ENCODE results near the gene NIPA2.
"Not testable (repeated sequence)": the region's sequence is repeated elsewhere in the genome, so short reads cannot be mapped to it uniquely, and the experiment has no call there.

NIPA2 gene

DNA sequence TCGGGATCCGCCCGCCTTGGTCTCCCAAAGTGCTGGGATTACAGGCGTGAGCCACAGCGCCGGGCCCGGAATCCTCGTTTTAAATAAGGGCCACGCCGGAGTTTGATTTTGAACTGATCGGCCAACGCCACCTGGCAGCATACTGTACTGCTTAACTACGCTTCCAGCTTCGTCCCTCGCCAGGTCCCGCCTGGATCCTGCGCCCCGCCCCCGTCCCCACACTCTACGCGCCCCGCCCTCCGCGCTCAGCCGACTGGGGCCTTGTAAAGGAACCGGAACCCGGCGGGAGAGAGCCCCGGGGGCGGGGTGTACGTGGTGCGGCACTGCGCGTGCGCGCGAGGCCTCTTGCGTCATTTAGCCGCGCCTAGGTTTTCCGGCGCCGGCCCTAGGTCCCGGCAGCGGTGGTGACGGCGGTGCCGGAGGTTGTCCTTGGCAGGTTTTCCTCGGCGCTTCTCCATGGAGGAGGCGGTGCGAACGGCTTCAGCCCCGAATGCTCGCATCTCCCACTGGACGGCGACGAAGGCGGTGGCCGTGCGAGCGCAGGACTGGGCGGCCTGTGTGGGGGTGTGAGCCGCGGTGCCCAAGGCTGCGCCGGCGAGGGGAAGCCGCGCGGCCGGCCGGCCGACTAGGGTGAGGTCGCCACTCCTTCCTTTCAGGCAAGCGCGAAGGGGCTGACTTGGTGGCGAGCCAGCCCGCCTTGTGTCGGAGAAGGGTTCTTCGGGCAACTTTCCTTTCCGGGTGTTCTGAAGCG is at the start of gene NIPA2:
NIPA2 (plus strand) TSS at position 375 of the 751 bp plus-strand sequence. CDS start 13,066 bp downstream, outside the sequence.
- peak; percentile 95 to 98 (median 97) for DNase-seq

DNA sequence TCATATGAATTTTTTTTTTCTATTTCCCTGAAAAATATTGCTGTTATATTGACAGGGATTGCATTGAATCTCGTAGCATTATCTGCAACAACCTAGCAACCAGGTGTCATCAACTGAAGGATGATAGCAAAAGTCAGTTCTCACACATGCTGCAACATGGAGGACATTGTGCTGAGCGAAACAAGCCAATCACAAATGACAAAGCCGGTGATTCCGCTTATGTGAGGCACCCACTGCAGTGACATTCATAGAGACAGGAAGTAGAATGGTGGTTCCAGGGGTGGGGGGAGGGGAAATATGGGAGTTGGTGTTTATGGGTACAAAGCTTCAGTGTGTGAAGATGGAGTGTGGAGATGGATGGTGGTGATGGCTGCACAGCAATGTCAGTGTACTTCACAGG is 44.4 kb upstream of the NIPA2 start:
- DNase-seq, result no peak

DNA sequence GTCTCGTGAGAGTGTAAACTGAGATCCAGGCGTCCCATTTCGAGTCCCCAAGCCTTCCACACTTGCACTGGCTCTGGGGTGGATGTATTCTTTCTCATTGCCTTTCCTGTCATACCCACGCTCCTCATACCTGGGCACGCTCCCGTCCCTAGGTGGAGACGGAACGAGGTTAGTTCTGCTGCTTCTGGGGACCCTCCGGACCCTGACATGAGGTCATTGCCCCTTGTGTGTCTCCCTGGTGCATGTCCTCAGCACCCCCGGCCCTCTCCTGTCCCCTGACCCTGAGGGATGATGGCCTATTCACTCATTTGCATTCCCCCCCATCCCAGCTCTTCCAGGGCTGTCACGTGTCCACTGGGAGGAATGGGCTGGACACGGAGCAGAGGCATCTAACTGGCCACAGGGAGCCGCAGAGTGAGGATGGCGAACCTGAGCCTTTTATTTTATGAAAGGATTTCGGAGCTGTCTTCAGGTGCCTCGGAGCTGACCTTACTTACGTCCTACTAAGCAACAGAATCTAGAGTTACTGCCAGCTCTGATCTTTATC is 43.8 kb upstream of the NIPA2 start:
- DNase-seq, result no peak

DNA sequence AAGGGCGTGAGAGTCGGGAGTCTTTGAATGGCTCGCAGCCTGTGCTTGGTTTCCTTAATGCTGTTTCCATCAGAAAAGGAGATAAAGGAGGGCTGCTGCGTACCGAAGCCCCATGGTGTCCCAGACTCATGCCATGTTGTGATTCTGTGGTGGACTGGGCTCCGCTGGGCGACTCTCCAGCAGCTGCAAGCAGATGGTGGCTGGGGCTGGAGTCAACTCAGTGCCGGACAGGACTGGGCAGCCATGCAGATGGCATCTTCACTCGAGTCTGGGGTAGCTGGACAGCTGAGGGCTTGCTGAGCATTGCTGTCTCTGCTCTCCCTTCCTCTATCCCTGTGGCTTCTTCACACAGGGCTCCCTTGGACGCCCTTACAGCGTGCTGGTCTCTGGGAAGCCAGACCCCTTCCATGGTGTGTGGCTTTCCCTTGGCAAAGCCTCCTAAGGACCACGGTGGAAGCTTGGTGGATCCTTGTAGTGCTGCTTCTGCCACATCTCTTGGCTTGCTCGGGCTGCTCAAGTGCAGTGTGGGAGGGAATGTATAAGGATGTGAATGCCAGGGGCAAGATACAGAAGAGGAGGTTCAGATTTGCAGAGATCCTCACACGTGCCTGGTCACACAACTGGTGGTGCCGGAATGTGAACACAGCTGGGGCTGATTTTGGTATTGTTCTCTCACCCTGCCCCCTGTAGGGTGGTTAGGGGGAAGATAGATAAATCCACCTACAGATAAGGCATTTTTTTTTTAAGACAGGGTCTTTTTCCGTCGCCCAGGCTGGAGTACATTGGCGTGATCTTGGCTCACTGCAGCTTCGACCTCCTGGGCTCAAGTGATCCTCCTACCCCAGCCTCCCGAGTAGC is 43.0 kb upstream of the NIPA2 start:
- no peak for DNase-seq

DNA sequence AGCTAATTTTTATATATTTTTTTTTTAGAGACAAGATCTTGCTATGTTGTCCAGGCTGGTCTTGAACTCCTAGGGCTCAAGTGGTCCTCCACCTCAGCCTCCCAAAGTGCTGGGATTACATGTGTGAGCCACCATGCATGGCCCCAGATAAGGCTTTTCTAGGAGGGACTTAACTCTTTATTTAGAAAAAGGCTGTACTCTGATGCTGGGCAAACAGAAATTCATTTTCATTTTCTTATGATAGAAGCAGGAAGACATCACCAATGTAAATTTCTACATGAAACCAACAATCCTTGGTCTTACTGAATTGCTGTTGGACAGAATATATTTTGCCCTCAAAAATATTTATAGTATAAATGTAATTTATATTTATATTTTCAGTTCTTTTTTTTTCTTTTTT is 42.4 kb upstream of the NIPA2 start:
- DNase-seq, result no peak

DNA sequence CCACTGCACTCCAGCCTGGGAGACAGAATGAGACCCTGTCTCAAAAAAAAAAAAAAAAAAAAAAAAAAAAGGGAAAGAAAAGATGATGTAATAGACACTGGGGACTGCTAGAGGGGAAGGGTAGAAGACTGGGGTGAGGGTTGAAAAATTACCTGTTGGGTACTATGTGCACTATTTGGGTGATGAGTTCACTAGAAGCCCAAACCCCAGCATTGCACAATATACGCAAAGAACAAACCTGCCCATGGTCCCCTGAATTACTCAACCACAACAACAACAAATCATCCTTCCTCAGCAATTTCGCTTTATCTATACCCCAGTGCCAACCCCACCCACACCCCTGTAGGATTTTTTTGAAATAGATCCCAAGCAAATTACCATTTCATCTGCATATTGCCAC is 38.6 kb upstream of the NIPA2 start:
- no peak for DNase-seq

DNA sequence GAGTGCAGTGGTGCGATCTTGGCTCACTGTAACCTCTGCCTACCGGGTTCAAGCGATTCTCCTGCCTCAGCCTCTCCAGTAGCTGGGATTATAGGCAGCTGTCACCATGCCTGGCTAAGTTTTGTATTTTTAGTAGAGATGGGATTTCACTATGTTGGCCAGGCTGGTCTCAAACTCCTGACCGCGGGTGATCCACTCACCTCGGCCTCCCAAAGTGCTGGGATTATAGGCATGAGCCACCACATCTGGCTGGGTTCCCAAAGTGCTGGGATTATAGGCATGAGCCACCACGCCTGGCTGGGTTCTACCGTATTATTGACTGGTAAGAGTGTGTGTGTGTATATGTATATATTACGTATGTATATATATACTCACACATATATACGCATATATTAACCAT is 35.5 kb upstream of the NIPA2 start:
- DNase-seq, result not testable (repeated sequence)

DNA sequence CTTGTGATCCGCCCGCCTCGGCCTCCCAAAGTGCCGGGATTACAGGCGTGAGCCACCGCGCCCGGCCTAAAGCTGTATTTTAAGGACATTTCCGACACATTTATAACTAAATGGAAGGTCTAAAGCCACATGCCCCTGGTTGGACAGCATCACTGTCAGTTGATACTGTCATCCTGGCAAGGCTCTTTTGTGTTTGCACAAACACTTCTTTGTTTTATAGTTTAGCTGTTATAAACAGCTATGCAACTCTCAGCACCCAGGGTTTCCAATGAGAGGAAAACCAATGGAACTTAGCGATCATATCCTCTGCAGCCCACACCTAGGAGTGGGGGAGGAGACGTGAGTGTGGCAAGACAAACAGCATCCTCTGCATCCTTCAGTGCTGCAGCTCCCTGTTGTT is 32.3 kb upstream of the NIPA2 start:
- DNase-seq, result no peak

DNA sequence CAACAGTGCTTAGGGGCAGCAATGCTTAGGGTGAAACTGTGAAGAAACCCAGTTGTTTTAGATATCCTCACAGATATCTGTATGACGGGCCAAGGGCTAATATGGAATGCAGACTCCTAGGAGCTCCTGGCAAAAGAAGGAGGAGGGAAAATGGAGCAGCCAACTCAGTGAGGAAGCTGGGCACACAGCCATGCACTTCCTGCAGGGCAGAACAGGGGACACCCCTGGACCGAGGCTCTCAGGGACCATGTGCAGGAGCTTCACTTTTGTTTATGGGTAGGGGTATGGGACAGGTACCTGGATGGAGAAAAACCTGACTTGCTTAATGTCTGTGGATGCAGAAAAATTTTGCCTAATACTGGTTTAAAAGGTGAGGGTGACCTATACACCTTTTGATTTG is 31.8 kb upstream of the NIPA2 start:
- no peak for DNase-seq

DNA sequence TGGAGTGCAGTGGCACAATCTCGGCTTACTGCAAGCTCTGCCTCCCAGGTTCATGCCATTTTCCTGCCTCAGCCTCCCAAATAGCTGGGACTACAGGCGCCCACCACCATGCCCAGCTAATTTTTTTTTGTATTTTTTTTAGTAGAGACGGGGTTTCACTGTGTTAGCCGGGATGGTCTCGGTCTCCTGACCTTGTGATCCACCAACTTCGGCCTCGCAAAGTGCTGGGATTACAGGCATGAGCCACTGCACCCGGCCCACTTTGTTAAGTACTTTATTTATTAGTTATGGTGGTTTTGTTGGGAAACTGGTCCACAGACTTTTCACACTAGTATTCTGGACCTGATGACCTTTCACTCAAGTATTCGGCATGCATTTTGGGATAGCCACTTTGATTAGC is 30.6 kb upstream of the NIPA2 start:
- DNase-seq, result not testable (repeated sequence)

DNA sequence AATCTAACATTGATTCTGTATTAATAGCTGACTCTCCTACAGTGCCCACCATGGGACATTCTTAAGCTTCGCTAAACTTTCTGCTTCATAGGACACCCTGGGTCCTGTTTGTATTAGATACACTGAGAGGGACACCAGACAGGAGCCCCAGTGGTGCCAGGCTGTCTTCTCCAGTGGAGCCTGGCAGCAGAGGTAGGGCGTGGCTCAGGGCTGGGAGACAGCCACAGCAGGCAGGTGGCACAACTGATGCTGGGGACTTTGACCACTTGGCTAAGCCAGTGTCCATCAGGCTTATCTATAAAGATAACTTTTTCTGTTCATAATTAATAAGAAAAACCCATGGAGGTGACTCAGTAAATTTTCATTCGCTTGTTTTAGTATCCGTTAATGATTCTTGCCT is 30.2 kb upstream of the NIPA2 start:
- no peak for DNase-seq

DNA sequence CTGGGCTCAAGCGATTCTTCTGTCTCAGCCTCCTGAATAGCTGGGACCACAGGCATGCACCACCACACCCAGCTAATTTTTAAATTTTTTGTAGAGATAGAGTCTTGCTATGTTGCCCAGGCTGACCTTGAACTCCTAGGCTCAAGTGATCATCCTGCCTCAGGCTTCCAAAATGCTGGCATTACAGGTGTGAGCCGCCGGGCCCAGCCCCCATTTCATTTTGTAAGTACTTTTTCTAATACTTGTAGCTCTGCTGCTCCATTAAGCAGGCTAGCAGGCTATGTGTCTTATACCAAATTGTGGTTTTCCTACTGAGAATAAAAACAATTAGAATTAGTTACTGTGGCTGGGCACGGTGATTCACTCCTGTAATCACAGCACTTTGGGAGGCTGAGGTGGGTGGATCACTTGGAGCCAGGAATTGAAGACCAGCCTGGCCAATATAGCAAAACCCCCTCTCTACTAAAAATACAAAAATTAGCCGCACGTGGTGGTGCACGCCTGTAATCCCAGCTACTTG is 29.6 kb upstream of the NIPA2 start:
- no peak for DNase-seq

DNA sequence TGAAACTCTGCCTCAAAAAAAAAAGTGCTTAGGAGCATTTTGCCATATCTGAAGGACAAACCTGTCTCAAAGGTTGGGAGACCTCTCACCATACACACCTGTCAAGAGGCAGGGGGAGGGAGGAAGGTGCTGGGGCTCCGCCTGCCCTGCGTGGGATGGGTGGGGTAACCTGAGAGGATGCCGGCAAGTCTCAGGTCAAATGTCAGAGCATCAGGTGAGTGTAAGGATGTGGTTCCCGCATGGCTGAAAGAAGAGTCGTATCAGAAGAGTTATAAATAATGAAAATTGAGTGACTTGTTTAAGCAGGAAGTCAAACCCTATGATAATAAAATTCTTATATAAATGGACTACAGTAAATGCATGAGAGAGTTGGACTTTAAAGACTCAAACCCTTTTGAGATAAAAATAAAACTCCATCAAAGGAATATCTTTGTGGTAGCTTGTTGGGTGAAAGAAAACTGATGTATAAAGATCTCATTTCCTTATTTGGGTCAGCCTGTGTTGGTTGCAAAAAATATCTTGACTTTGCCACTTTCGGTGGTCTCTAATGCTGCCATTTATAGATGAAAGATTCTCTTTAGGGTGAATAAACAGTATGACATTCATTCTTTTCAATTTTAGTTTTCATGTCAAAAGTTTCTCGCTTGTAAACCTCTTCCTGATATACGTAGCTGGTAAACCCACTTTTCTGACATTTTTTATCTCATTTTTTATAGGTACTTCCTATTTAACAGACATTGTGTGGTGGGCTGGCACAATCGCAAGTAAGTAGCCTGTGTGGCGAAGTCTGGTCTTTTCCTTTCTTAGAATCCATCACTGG is 28.2 kb upstream of the NIPA2 start:
- no peak for DNase-seq

DNA sequence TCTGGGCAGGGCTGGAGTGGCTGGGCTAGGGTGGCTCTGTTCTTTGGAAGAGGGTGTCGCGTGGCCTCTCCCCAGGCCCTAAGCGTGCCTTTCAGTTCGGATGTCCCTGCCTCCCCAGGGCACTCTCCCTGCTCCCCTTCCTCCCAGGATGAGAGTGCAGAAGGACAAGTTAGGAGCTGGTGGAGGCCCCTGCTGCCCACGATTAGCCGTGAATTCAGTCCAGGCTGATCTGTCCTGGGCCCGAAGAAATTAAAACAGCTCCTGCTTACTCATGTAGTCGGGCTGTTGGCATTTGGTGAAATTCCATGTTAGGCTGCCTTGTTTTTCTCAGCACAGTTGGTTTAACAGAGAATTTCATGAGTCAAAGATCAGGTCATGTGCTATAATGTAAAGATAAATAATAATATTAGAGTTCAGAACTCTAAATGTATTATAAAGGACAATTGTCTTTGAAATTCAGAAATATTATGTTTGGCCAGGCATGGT is 27.6 kb upstream of the NIPA2 start:
- DNase-seq, result no peak

DNA sequence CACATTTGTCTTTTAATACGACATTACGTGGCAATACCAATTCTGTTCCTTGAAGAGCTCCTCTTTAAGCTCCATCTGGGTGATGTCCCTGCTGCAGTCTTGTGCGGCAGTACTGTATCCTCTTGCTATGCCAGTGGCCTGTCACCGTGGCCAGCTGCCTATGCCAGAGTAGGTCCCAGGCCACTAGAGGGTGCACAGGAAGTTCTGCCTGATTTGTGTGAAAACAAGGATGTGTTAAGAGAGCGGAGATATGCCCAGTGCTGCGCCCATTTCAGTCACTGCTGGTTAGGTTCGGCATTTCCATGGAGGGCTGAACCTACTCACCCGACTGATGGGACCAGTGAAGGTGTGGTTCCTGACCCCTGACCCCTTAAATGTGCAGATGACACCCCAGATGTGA is 26.8 kb upstream of the NIPA2 start:
- no peak for DNase-seq

DNA sequence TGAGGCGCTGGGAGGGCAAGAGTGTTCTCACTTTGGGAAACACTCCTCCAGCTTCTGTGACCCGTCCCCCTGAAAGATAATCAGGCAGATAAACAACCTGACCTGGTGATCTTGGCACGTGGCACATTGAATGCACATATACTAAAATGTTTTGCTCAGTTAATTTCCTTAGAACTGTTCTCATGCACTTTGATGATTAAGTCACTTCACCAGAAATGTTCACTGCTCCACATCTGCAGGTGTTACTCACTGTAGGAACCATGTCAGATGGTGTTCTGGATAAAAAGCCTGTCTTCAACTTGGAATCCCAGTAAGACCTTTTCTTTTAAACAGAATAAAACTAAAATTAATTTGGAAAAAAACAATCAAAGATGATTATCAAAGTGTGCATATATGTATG is 24.6 kb upstream of the NIPA2 start:
- no peak for DNase-seq

DNA sequence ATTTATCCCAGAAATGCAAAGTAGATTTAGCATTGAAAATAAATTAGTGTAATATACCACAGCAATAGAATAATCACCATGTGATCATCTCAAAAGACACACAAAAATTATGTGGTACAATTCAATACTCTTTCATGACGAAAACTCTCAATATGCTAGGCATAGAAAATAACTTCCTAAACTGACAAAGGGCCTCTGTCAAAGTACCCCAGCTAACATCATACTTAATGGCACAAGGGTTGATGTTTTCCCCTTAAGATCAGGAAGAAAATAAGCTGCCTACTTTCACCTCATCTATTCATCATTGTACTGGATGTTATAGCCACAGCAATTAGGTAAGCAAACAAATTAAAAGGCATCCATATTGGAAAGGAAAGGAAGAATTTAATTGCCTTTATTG is 22.7 kb upstream of the NIPA2 start:
- no peak for DNase-seq

DNA sequence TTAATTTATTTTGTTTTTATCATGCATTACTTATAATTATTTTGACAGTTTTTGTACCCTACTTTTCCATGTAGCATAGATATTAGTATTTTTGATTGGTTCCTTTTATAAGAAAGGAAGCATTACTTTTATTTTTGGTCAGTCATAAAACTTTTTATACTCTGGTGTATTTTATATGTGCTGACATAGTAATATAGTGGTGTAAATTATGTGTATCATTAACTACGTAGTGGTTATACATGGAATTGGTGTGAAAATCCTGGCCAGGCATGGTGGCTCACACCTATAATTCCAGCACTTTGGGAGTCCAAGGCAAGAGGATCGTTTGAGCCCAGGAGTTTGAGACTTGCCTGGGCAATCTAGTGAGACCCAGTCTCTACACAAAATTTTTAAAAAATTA is 18.8 kb upstream of the NIPA2 start:
- DNase-seq, result no peak

DNA sequence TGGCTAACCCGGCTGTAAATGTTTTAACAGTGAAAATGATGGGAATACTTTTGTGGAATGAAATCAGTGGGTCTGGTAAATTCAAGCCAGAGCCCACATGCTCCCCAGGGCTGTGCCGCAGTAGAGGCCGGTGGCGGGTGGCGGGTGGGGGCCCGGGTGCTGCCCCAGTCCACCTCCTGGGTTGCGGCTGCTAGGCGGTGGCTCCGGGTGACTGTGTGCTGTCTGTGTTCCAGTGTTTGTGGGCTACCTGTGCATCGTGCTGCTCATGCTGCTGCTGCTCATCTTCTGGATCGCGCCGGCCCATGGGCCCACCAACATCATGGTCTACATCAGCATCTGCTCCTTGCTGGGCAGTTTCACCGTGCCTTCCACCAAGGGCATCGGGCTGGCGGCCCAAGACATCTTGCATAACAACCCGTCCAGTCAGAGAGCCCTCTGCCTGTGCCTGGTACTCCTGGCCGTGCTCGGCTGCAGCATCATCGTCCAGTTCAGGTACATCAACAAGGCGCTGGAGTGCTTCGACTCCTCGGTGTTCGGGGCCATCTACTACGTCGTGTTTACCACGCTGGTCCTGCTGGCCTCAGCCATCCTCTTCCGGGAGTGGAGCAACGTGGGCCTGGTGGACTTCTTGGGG is 14.9 kb upstream of the NIPA2 start:
- DNase-seq, result no peak

DNA sequence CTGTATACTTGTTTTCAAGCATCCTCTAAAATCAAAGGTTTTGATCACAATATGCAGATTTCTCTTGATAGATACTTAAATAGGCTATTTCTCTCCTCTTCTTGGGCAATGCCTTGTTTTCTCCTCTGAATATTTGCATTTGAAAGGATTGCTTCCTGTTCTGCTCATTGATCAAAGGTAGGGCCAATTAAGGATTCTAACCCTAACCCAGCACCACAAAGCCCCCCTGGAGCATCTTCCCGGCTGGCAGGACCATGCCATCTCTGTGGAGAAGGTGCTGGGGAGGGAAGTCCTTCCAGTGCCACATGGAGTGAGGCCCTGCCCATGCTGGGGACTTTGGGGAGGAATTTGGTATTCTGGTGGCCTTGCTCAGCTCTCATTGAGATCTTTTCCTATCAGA is 11.3 kb upstream of the NIPA2 start:
- no peak for DNase-seq

DNA sequence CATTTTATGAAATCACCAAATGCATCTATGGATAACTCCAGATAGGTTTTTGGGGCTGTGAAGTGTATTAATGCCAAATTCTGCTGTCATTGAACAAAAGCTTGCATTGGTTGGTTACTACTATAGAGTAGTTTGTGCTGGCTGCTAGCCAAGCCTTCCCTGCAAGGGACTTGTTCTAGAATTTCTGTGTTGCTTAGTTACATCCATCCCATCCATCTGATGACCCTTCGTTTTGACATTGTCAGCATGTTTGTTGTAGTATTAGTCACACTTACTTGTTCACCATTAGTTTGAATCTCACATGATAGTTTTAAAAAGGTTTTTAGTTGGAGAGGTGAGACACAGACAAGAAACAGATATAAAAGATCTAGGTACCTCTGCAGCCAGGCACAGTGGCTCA is 7.0 kb upstream of the NIPA2 start:
- DNase-seq, result no peak

DNA sequence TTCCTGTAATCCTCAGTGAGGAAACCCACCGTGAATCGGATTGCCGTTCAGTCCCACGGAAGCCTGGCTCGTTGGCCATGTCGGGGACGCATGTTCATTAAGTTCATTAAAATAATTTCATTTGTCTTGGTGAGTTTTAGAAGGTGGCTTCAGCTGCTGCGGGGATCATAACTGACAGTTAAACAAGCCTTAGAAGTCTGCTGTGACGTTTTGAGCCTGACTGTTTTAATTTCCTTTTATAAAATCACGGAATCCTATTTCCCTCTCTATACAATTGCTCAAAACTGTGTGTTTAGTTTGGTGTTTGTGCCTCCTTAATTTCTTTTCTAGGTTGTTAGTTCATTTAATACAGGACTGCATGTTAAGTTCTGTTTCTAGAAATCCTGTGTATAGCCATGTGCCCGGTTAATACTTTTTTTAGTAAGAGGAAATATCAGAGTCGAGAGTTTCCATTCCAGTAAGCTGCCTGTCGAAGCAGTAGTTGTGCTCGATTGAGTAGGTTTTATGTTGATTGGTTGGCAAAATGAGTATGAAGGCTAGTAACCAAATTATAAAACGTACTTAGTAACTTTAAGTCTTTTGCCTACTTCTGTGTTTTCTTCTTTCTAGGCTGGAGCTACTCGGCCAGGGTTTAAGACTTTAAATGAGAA is 705 bp downstream of the NIPA2 start:
- peak in 2 of 6 experiments; percentile 29 to 40 for DNase-seq
